ENCODE data around the gene TAC3. TPM values are rescaled to one million over a fixed set of nuclear protein-coding genes. Genes with fewer than 3 reads are reported as not detected.
"Not testable (repeated sequence)": the region's sequence is repeated elsewhere in the genome, so short reads cannot be mapped to it uniquely, and the experiment has no call there.

Gene TAC3
- polyA plus RNA-seq, 1 experiment: not detected

DNA sequence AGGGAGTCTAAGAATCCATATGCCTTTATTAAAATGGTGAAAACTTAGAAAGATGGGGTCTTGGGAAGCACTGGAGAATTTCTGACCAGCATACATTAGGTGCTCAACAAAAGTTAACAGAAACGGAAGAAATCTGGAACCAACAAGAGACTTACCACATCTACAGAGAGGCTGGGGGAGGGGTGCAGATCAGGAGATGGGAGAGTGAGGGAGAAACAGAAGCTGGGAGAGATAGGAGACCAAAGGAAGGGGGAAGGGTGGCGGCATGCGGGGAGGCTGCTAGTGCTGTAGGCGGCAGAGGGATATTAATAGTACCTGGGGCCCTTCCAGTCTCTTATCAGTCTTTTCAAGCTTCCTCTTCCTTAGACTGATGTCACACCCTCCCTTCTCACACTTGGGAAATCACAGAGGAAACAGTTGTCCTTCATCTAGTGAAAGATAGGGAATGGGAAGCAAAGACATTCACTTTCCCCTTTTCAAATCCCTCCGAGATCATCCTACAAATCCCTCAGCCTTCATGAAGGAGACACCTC is 28.1 kb downstream of the TAC3 start:
- H3K4me3 ChIP-seq (ENCODE audit: low read depth, low read length): no peak overlapping the region
- CTCF ChIA-PET: interaction anchor here (0.6 to 4.9 kb wide), 33 partner anchors 9 to 376 kb away, joined by 3 to 62 read pairs (median 4); partner anchors contain the start of genes HSD17B6, NACA and PRIM1
- DNase-seq (ENCODE audit: low read depth): no peak
- POLR2A ChIA-PET: interaction anchor here (0.5 kb wide), 1 partner anchor 224 kb away, joined by 11 read pairs; no protein-coding TSS in a partner anchor
- H3K36me3 ChIP-seq (ENCODE audit: control insufficient read depth, insufficient read depth, low read length): no peaks in the 10 kb centered on the region
- H3K27me3 ChIP-seq (ENCODE audit: control insufficient read depth, insufficient read depth, low read length): no peaks in the 10 kb centered on the region
- no peak for TF ChIP-seq CTCF (IDR thresholded peaks at IDR 0.05; ENCODE audit: insufficient read depth, low read depth, low read length)

DNA sequence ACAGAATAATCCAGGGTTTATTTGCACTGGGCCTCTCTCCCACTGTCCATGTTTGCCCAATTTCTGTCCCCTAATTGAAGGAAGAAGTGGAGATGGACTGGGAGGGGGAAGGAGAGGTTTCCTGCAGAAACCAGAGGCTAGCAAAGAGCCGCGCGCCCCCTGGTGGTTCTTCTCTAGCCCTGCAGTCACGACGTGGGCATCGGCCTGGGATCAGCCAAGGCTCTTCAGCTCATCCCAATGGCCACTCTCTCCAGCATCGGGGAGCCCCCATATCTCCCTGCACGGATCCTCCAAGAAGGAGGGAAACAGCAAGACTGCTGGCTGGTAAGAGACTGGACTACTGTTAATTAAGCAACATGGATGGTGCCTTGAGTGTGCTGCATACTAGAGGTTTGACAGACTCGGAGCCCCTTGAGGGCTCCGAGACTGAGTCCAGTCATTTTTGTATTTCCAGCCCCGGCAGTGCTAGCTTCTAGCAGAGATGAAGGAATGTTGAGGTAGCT is 28.7 kb downstream of the TAC3 start:
- Histone ChIP-seq H3K27me3 (ENCODE audit: control insufficient read depth, insufficient read depth, low read length) (no peaks in the 10 kb centered on the region), H3K36me3 (ENCODE audit: control insufficient read depth, insufficient read depth, low read length) (no peaks in the 10 kb centered on the region), H3K4me3 (ENCODE audit: low read depth, low read length) (no peak overlapping the region)
- CTCF ChIA-PET: interaction anchor here (0.6 to 4.9 kb wide), 29 partner anchors 9 to 333 kb away, joined by 3 to 62 read pairs (median 4); partner anchors contain the start of genes HSD17B6, NACA and PRIM1
- peak; percentile 97 for TF ChIP-seq CTCF (IDR thresholded peaks at IDR 0.05; ENCODE audit: insufficient read depth, low read depth, low read length)
- no peak for DNase-seq (ENCODE audit: low read depth)
- POLR2A ChIA-PET: no interaction called here

DNA sequence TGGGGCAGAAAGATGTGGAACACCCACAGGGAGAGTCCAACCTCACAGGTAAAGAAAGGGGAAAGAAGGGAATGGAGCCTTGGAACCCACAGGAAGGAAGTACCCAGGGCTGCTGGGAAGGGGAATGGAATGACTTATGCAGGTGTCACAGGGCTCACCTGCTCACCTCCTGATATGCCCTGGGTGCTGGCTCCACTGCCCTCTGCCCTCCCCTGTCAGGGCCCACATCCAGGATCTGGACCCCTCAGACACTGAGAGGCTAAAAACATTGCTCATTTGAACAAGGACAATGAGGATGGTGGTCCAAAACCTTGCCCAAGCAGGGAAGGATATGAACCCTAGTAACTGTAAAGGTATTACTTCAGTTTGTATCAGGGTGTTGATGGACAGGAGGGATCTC is 29.3 kb downstream of the TAC3 start:
- no peak for DNase-seq (ENCODE audit: low read depth)
- ChIA-PET POLR2A (no interaction called here), CTCF (interaction anchor here (0.7 to 4.9 kb wide), 19 partner anchors 8 to 262 kb away, joined by 3 to 62 read pairs (median 4); partner anchors contain the start of genes HSD17B6 and NACA)
- no peak for TF ChIP-seq CTCF (IDR thresholded peaks at IDR 0.05; ENCODE audit: insufficient read depth, low read depth, low read length)
- no peak overlapping the region for H3K4me3 ChIP-seq (ENCODE audit: low read depth, low read length)
- no peaks in the 10 kb centered on the region for H3K27me3 ChIP-seq (ENCODE audit: control insufficient read depth, insufficient read depth, low read length)
- H3K36me3 ChIP-seq (ENCODE audit: control insufficient read depth, insufficient read depth, low read length): no peaks in the 10 kb centered on the region

DNA sequence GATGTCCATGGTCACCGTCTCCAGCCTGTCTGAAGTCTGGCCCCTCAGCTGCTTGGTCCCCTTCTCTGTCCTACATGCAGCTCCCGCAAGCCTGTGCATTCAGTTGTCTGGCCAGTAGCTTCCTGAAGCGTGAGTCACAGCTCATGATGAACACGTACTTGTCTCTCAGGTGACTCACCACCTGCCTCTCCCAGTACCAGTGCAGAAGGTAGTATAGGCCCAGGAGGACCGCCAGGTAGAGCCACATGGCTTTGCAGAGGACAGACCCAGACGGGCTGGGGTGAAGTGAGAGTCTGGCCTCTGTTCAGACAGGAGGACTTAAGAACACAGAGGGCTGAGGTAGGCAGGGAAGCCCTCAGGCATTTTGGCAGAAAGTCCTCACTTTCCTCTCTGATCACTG is 30.6 kb downstream of the TAC3 start:
- H3K27me3 ChIP-seq (ENCODE audit: control insufficient read depth, insufficient read depth, low read length); H3K4me3 ChIP-seq (ENCODE audit: low read depth, low read length); DNase-seq (ENCODE audit: low read depth); H3K36me3 ChIP-seq (ENCODE audit: control insufficient read depth, insufficient read depth, low read length); POLR2A ChIA-PET: not testable (repeated sequence)
- CTCF ChIA-PET: interaction anchor here (0.7 to 4.9 kb wide), 9 partner anchors 10 to 234 kb away, joined by 3 to 62 read pairs (median 7); partner anchors contain the start of genes HSD17B6 and PRIM1

- CTCF ChIA-PET: interaction anchor here (0.6 kb wide), 1 partner anchor 133 kb away, joined by 3 read pairs; no protein-coding TSS in a partner anchor
- TF ChIP-seq CTCF (IDR thresholded peaks at IDR 0.05; ENCODE audit: insufficient read depth, low read depth, low read length): no peak
These were observed 32.9 kb downstream of the TAC3 start for GRCh38 chr12:56983386-56983785.

GRCh38 chr12:56982578-56983236 is 33.6 kb downstream of the TAC3 start:
- H3K27me3 ChIP-seq (ENCODE audit: control insufficient read depth, insufficient read depth, low read length); DNase-seq (ENCODE audit: low read depth); CTCF ChIA-PET; H3K4me3 ChIP-seq (ENCODE audit: low read depth, low read length); POLR2A ChIA-PET; H3K36me3 ChIP-seq (ENCODE audit: control insufficient read depth, insufficient read depth, low read length): not testable (repeated sequence)

More at GRCh38 chr12:56983386-56983785, 32.9 kb downstream of the TAC3 start:
- Histone ChIP-seq H3K36me3 (ENCODE audit: control insufficient read depth, insufficient read depth, low read length) (no peaks in the 10 kb centered on the region), H3K4me3 (ENCODE audit: low read depth, low read length) (no peak overlapping the region), H3K27me3 (ENCODE audit: control insufficient read depth, insufficient read depth, low read length) (no peaks in the 10 kb centered on the region)
- POLR2A ChIA-PET: no interaction called here
- DNase-seq (ENCODE audit: low read depth): no peak
